ENCODE results near the gene RCBTB2.

DNA sequence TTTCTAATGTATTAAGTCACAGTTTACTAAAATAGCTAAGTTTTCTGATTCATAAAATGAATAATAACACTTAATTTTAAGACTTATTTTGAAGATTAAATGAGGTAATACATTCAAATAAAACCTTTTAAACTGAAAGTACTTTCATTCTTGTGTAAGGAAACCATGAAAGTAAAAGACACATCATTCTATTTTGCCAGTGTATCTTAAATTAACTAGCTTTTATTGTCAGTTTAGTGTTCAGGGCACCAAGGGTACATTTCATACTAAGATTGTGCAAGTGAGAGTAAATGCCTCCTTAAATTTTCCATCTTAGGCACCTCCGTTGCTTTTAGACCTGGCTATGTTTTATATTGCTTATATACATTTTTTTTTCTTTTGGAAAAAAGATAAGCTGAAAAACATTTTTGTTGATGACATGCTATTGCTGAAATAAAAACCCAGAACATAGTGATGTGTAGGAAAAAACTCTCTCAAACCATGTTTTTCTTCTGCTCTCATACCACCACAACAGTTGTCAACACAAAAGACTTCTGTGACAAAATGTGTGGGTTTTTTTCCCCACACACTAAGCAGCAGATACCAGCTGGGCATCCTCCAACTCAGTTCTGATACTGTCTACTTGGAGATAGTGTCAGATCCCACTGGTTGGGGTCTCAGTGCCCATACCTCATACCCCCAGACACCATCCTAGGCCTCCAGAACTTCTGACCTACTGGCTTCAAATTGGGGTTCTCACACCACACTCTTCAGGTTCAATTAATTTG, 89.3 kb downstream of the RCBTB2 start:
- TF ChIP-seq CTCF (IDR thresholded peaks at IDR 0.05) (no peak), POLR2A (IDR thresholded peaks at IDR 0.05) (no peak)
